ENCODE data around the gene SELENON. TPM values are rescaled to one million over a fixed set of nuclear protein-coding genes. Genes with fewer than 3 reads are reported as not detected.

SELENON gene
- total RNA-seq, 1 experiment from 2014 or later: 57.2 TPM

- in situ Hi-C loops (cut with HindIII; ENCODE audit: low pct_unique_long_range_greater_than_20kb, low sequenced_read_pairs): no loop called here
- H3K9me3 ChIP-seq (ENCODE audit: control insufficient read depth, insufficient read depth, low read depth, low read length): no peaks in the 10 kb centered on the region
- peaks cover 3% of the 10 kb centered on the region for H3K36me3 ChIP-seq (ENCODE audit: control insufficient read depth, insufficient read depth, low read length)
- POLR2A ChIA-PET: interaction anchor here (0.6 to 1.0 kb wide), 3 partner anchors 180 to 254 kb away, joined by 3 read pairs; no protein-coding TSS in a partner anchor
- no peaks in the 10 kb centered on the region for H3K27me3 ChIP-seq (ENCODE audit: control insufficient read depth, insufficient read depth, low read length)
- BruUV-seq (replicated peaks): no TSS peak
- CTCF ChIA-PET: no interaction called here
- H3K4me3 ChIP-seq (ENCODE audit: low read depth in 2 of 2, low read length in 2 of 2): peak overlapping the region; percentile 73 to 94
- peak; percentile 70 for ATAC-seq
- intact Hi-C loops (cut with micrococcal nuclease; ENCODE audit: unreplicated experiment): no loop called here
- H3K4me1 ChIP-seq (ENCODE audit: control insufficient read depth, insufficient read depth, low read length): peaks cover 30% of the 10 kb centered on the region
- no peak for TF ChIP-seq POLR2AphosphoS5 (IDR thresholded peaks at IDR 0.05; ENCODE audit: low read depth, low read length)
- TF ChIP-seq REST (IDR thresholded peaks at IDR 0.05; ENCODE audit: insufficient read depth in 1 of 2, low read depth in 2 of 2, low read length in 1 of 2): no peak
- no peak for TF ChIP-seq CTCF (IDR thresholded peaks at IDR 0.05)
- no peak; the same call in 1 of the 2 replicates for TF ChIP-seq SIN3A (IDR thresholded peaks at IDR 0.05; ENCODE audit: borderline replicate concordance, insufficient read depth, low read depth, low read length)
- TF ChIP-seq TCF7L2 (IDR thresholded peaks at IDR 0.05; ENCODE audit: low read depth, low read length): no peak
- H3K27ac ChIP-seq (ENCODE audit: low read length): peak overlapping the region; percentile 86
- DNase-seq (ENCODE audit: low read depth, low spot score): no peak
Observed at GRCh38 chr1:25820247-25821111, 20.5 kb downstream of the SELENON start.

- Histone ChIP-seq H3K27me3 (ENCODE audit: control insufficient read depth, insufficient read depth, low read length) (no peaks in the 10 kb centered on the region), H3K9me3 (ENCODE audit: control insufficient read depth, insufficient read depth, low read depth, low read length) (no peaks in the 10 kb centered on the region), H3K36me3 (ENCODE audit: control insufficient read depth, insufficient read depth, low read length) (peaks cover 3% of the 10 kb centered on the region), H3K4me1 (ENCODE audit: control insufficient read depth, insufficient read depth, low read length) (peaks cover 30% of the 10 kb centered on the region), H3K27ac (ENCODE audit: low read length) (peak overlapping the region; percentile 86), H3K4me3 (ENCODE audit: low read depth in 2 of 2, low read length in 2 of 2) (peak overlapping the region; percentile 73 to 94)
- ChIA-PET CTCF (no interaction called here), POLR2A (interaction anchor here (1.0 kb wide), 1 partner anchor 179 kb away, joined by 3 read pairs; no protein-coding TSS in a partner anchor)
- TF ChIP-seq POLR2AphosphoS5 (IDR thresholded peaks at IDR 0.05; ENCODE audit: low read depth, low read length): no peak
- TF ChIP-seq REST (IDR thresholded peaks at IDR 0.05; ENCODE audit: insufficient read depth in 1 of 2, low read depth in 2 of 2, low read length in 1 of 2): no peak
- TF ChIP-seq CTCF (IDR thresholded peaks at IDR 0.05): no peak
- no peak for TF ChIP-seq SIN3A (IDR thresholded peaks at IDR 0.05; ENCODE audit: borderline replicate concordance, insufficient read depth, low read depth, low read length)
- no peak for TF ChIP-seq TCF7L2 (IDR thresholded peaks at IDR 0.05; ENCODE audit: low read depth, low read length)
- BruUV-seq (replicated peaks): TSS peak; percentile 58
- ATAC-seq: peak; percentile 1; the same call in 1 of the 2 replicates
- no peak for DNase-seq (ENCODE audit: low read depth, low spot score)
- intact Hi-C loops (cut with micrococcal nuclease; ENCODE audit: unreplicated experiment) (no loop called here), in situ Hi-C loops (cut with HindIII; ENCODE audit: low pct_unique_long_range_greater_than_20kb, low sequenced_read_pairs) (no loop called here)
Observed at GRCh38 chr1:25821112-25821476, 21.1 kb downstream of the SELENON start.
